HG03103 (cell line): ENCODE data around the gene GPATCH2L.

Source experiments
- ATAC-seq: cut with Tn5 transposase; IDR thresholded peaks from one replicate; pipeline ENCODE4 v1.9.1; 2021; ENCODE audit warnings: low read depth; ENCODE audit not compliant: unreplicated experiment

The GPATCH2L gene

GRCh38 chr14:76252471-76252870, 100.7 kb downstream of the GPATCH2L start:
- no peak for ATAC-seq

- no peak for ATAC-seq
These were observed 101.4 kb downstream of the GPATCH2L start for GRCh38 chr14:76253111-76253510.

- ATAC-seq, result no peak
These were observed 104.8 kb downstream of the GPATCH2L start for GRCh38 chr14:76256545-76256944.

- no peak for ATAC-seq
These were observed 105.5 kb downstream of the GPATCH2L start for GRCh38 chr14:76257111-76257803.

GRCh38 chr14:76257842-76258397, 106.2 kb downstream of the GPATCH2L start:
- no peak for ATAC-seq

GRCh38 chr14:76259029-76259735, 107.5 kb downstream of the GPATCH2L start:
- no peak for ATAC-seq

- ATAC-seq, result no peak
These were observed 109.0 kb downstream of the GPATCH2L start for GRCh38 chr14:76260749-76261148.

- no peak for ATAC-seq
These were observed 109.7 kb downstream of the GPATCH2L start for GRCh38 chr14:76261371-76261811.

GRCh38 chr14:76262641-76263040, 110.9 kb downstream of the GPATCH2L start:
- no peak for ATAC-seq
